ENCODE results near the gene UFL1.

Gene UFL1

DNA sequence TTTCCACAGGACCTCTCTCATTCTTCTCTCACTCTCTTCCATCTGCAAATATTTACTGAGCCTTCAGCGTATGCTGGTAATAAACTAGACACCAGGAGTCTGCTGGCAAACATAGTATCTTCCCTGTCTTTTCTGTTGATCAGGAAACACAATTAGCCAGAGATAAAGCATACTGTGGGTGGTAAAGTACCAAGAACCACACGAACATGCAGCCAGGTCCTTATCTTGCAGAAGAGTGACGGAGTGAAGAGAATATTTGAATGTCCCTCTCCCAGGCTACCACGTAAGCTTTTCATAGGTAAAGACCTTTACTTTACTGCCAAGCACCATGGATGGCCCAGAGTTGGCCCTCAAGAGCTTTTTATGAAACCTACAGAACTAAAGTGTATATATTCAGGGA, 54.6 kb downstream of the UFL1 start:
- no peak for DNase-seq

- DNase-seq: no peak
These were observed 60.4 kb downstream of the UFL1 start for GRCh38 chr6:96582021-96582420.

GRCh38 chr6:96582436-96582835, 60.8 kb downstream of the UFL1 start:
- no peak for DNase-seq

DNA sequence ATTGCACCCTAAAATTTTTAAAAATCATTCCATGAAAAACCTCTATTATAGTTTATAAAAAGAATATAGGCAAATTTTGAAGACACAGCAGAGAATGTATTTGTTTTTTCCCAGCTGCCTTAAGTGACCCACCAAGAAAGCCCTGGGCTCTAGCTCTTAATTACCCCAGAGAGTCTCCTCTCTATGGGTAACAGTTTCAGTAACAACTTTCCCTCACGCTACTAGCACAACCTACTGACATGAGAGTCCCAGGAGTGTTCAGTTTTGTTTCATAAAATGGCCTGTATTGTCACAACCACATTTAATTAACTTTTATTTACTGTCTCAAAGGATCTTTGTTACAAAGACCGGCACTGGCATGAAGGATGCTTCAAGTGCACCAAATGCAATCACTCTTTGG, 82.8 kb downstream of the UFL1 start:
- DNase-seq: no peak

All from CD4-positive, alpha-beta T cell treated with Interleukin-21 for 1 hour (primary cell).